ENCODE data around the gene TRABD2B. TPM values are rescaled to one million over a fixed set of nuclear protein-coding genes. Genes with fewer than 3 reads are reported as not detected.

The TRABD2B gene
- total RNA-seq, 1 donor from 2014 or later, result 1.8 TPM

DNA sequence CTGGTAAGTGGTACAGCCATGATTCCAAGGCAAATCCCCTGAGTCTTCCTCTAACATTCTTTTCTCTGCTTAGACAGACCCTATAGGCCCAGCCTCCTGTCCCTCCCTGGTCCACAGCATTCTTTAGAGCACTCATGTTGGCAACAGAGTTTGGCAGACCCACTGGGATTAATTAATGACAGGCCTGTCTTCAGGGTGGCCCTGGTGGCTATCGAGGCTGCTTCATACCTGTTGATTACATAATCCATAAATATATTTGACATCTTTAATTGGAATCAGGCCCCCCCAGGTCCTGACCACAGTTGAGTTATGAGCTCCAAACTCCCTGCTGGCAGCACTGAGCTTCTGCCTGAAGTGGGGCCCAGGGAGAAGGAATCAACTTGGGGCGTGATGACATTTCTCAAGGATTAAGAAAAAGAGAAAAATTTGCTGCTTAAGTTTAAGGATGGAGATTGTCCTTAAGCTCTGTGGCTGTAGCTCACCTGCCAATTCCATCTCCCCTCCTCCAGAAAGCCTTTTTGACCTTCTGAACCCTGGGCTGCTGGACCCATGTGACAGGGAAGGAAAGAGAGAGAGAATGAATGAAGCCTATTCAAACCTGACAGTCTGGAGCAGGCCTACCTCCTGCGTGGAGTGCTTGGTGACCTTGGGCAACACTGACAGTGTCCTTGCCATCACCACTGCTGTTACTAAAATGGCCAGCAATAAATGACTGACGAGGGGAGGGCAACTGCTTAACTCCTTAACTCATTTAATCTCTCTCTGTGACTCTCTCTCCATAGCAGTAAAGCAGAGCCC is 156.6 kb downstream of the TRABD2B start:
- peak in 1 of 2 donors; percentile 14 for ATAC-seq
- no peaks in the 10 kb centered on the region for H3K36me3 ChIP-seq
- no peak overlapping the region for H3K4me3 ChIP-seq
- intact Hi-C loops (cut with DNase I), result no loop called here
- no peak overlapping the region for H3K27ac ChIP-seq
- H3K4me1 ChIP-seq, result no peaks in the 10 kb centered on the region
- H3K27me3 ChIP-seq (ENCODE audit: low read depth), result no peaks in the 10 kb centered on the region
- TF ChIP-seq, protein P1, sequence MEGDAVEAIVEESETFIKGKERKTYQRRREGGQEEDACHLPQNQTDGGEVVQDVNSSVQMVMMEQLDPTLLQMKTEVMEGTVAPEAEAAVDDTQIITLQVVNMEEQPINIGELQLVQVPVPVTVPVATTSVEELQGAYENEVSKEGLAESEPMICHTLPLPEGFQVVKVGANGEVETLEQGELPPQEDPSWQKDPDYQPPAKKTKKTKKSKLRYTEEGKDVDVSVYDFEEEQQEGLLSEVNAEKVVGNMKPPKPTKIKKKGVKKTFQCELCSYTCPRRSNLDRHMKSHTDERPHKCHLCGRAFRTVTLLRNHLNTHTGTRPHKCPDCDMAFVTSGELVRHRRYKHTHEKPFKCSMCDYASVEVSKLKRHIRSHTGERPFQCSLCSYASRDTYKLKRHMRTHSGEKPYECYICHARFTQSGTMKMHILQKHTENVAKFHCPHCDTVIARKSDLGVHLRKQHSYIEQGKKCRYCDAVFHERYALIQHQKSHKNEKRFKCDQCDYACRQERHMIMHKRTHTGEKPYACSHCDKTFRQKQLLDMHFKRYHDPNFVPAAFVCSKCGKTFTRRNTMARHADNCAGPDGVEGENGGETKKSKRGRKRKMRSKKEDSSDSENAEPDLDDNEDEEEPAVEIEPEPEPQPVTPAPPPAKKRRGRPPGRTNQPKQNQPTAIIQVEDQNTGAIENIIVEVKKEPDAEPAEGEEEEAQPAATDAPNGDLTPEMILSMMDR (IDR thresholded peaks at IDR 0.05), result no peak
- DNase-seq, result no peak
- peaks cover 7% of the 10 kb centered on the region for H3K9me3 ChIP-seq

DNA sequence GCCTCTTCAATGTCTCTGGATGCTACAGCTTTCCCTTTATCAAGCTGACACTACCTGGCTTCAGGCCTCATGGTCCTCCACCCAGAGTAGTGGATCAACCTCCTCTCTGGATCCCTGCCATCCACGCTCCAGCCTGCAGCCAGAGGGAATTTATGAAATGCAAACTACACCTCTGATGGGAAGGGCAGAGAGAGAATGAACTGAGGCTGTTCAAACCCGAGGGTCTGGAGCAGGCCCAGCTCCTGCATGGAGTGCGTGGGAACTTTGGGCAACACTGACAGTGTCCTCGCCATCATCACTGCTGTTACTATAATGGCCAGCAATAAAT is 157.8 kb downstream of the TRABD2B start:
- intact Hi-C loops (cut with DNase I), result no loop called here
- Histone ChIP-seq H3K9me3 (peaks cover 7% of the 10 kb centered on the region), H3K27me3 (ENCODE audit: low read depth) (no peaks in the 10 kb centered on the region), H3K4me3 (no peak overlapping the region), H3K4me1 (no peaks in the 10 kb centered on the region), H3K36me3 (no peaks in the 10 kb centered on the region), H3K27ac (no peak overlapping the region)
- TF ChIP-seq, protein P1 (IDR thresholded peaks at IDR 0.05), result no peak
- no peak for ATAC-seq
- DNase-seq, result no peak

DNA sequence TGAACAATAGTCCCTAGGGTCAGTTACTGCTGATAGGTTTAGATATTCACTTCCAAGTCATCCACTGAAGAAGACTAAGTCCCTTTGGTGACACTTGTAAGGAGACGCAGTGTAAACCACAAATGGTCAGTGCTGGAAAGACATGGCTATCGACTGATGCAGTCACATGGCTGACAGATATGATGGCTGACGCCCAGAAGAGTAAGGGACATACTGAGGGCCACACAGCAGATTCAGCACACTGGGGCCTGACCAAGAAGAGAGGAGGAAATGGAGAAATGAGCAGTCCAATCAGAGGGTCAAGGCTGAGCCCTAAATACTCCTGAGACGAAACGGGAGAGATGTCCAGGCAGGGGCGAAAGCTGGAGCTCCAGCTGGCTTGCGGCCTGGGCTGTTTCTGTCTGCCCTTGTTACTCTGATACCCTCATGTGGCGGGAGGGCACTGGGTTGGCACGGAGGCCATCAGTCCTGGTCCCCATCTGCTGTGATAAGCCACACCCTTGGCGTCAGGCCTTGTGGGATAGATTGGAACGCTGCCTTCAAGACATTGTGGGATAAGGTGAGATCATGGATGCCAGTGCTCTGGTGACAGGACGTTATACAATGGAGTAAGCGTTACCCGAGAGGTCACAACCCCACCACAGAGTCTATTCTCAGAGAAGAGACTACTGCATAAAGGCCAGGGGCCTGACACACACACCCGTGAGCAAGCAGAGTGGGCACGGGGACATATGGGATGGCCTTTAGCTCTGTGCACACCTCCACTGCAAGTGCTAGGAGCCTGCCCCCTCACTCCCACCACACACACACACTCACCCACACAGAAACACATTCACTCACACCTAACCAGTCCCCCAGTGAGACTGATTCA is 158.4 kb downstream of the TRABD2B start:
- Histone ChIP-seq H3K4me3 (no peak overlapping the region), H3K9me3 (peaks cover 7% of the 10 kb centered on the region), H3K27me3 (ENCODE audit: low read depth) (no peaks in the 10 kb centered on the region), H3K4me1 (no peaks in the 10 kb centered on the region), H3K36me3 (no peaks in the 10 kb centered on the region), H3K27ac (no peak overlapping the region)
- ATAC-seq (no peak), DNase-seq (no peak)
- TF ChIP-seq, protein P1 (IDR thresholded peaks at IDR 0.05), result no peak
- intact Hi-C loops (cut with DNase I), result no loop called here

DNA sequence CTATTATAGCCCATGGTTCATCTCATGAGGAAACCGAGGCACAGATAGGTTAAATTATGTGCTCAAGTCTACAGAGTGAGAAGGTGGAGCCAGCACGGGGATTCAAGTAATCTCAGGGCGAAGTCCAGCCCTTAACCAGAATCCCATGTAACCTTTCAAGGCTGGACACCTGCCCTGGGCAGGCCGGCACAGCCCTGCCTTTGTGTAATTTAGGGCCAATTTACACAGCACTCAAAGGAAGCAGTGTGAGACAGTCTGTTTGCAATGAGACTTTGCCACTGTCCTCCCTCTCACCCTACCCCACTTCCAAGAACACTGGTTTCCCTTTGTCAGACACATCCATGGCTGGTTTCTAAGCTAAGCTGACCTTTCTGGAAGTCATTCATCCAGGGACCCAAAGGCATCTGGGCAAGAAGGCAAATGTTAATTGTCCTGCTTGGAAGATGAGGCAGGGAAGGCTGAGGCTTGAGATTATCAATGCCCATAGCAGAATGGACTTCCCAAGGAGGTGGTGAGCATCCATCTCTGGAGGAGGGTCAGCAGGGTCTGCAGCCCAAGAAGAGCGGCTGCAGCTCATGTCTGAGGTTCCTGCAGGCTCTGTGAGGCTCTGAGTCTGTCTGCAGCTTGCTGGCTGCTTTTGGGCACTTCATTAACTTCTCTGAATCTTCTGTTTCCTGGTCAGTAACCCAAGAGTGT is 159.2 kb downstream of the TRABD2B start:
- no peaks in the 10 kb centered on the region for H3K4me1 ChIP-seq
- H3K27me3 ChIP-seq (ENCODE audit: low read depth), result no peaks in the 10 kb centered on the region
- H3K36me3 ChIP-seq, result no peaks in the 10 kb centered on the region
- ATAC-seq (no peak), DNase-seq (no peak)
- H3K4me3 ChIP-seq, result no peak overlapping the region
- H3K27ac ChIP-seq, result no peak overlapping the region
- TF ChIP-seq, protein P1 (IDR thresholded peaks at IDR 0.05), result no peak
- intact Hi-C loops (cut with DNase I), result no loop called here
- peaks cover 7% of the 10 kb centered on the region for H3K9me3 ChIP-seq

DNA sequence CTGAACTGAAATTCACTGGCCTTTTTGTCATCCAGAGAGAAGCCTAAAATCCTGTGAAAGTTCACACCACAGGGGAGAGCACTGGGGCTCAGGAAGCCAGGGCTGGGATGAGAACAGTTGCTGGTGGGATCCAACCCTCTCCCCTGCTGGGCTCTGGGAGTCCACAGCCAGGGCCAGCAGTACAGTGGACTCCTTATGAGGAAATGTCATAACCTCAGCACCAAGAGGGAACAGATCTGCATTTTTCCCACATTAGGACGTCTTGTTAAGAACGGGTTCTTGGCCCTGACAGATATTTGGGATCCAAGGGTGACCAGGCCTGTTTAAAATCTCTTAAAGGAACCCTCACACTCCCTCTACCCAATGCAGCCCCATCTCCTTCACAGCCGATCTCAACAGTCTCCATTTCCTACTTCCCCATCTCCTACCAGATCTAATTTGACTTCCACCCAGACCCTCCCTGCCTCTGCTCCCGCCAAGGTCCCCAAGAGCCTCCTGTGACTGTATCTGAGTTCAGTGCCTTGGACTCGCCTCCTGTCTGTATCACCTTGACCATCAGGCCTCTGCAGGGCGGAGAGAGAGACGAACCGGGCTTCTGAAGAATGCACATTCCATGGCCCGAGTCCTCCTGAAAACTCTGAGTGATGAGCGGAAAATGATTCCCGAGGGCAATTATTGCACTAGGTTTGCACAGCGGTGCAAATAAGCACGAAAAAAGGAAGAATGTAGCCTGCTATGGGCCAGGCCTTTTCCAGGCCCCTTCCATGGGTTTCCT is 159.9 kb downstream of the TRABD2B start:
- H3K4me3 ChIP-seq, result no peak overlapping the region
- intact Hi-C loops (cut with DNase I), result no loop called here
- DNase-seq (no peak), ATAC-seq (no peak)
- no peaks in the 10 kb centered on the region for H3K27me3 ChIP-seq (ENCODE audit: low read depth)
- peaks cover 7% of the 10 kb centered on the region for H3K9me3 ChIP-seq
- TF ChIP-seq, protein P1 (IDR thresholded peaks at IDR 0.05), result no peak
- H3K4me1 ChIP-seq, result no peaks in the 10 kb centered on the region
- H3K27ac ChIP-seq, result no peak overlapping the region
- no peaks in the 10 kb centered on the region for H3K36me3 ChIP-seq

All from lower lobe of right lung (tissue), 2 donors.